H9 (cell line): ENCODE data around the gene LRRC8C. TPM values are rescaled to one million over a fixed set of nuclear protein-coding genes. Genes with fewer than 3 reads are reported as not detected.

Experiments used
- DNase-seq: peaks from one replicate; pipeline ENCODE4 v3.0.0-alpha.2; 2017
- H2AFZ ChIP-seq: one replicate; pipeline ENCODE4 v1.6.1; 2013; ENCODE audit warnings: mild to moderate bottlenecking, low read length, control low read depth, moderate library complexity
- H2AK5ac ChIP-seq: 2 replicates; pipeline ENCODE4 v1.6.1; 2013; ENCODE audit warnings: low read length, control low read depth, mixed read lengths; ENCODE audit not compliant: insufficient read length
- H2BK120ac ChIP-seq: one replicate; pipeline ENCODE4 v1.6.1; 2013; ENCODE audit warnings: low read depth, mild to moderate bottlenecking, low read length, control low read depth, inconsistent platforms; ENCODE audit not compliant: poor library complexity, severe bottlenecking
- H2BK12ac ChIP-seq: 2 replicates; pipeline ENCODE4 v1.6.1; 2013; ENCODE audit warnings: low read length, control low read depth, mixed read lengths, low read depth; ENCODE audit not compliant: insufficient read length
- H2BK15ac ChIP-seq: 2 replicates; pipeline ENCODE4 v1.6.1; 2013; ENCODE audit warnings: low read depth, low read length, control low read depth
- H2BK20ac ChIP-seq: one replicate; pipeline ENCODE4 v1.6.1; 2013; ENCODE audit warnings: low read depth, mild to moderate bottlenecking, low read length, control low read depth, inconsistent platforms; ENCODE audit not compliant: poor library complexity, severe bottlenecking
- H2BK5ac ChIP-seq: 2 replicates; pipeline ENCODE4 v1.6.1; 2013; ENCODE audit warnings: low read length, control low read depth, mixed read lengths; ENCODE audit not compliant: insufficient read length
- H3K14ac ChIP-seq: 2 replicates; pipeline ENCODE4 v1.6.1; 2013; ENCODE audit warnings: low read length, control low read depth; ENCODE audit not compliant: insufficient read depth
- H3K18ac ChIP-seq: 2 replicates; pipeline ENCODE4 v1.6.1; 2013; ENCODE audit warnings: low read depth, mild to moderate bottlenecking, mixed read lengths, low read length, control low read depth; ENCODE audit not compliant: insufficient read length
- H3K23ac ChIP-seq: 2 replicates; pipeline ENCODE4 v1.6.1; 2013; ENCODE audit warnings: low read length, control low read depth, mixed read lengths, low read depth; ENCODE audit not compliant: insufficient read length
- H3K23me2 ChIP-seq: 2 replicates; pipeline ENCODE4 v1.6.1; 2013; ENCODE audit warnings: low read depth, mild to moderate bottlenecking, mixed read lengths, low read length, control low read depth; ENCODE audit not compliant: insufficient read length, poor library complexity, severe bottlenecking
- H3K27ac ChIP-seq: 2 replicates; pipeline ENCODE4 v1.5.1; 2013; ENCODE audit warnings: low read length, control low read depth, mixed read lengths, low read depth; ENCODE audit not compliant: insufficient read length
- H3K27me3 ChIP-seq: 2 replicates; pipeline ENCODE4 v1.6.1; 2013; ENCODE audit warnings: low read length, control low read depth, inconsistent platforms; ENCODE audit not compliant: insufficient read depth
- H3K4ac ChIP-seq: 2 replicates; pipeline ENCODE4 v1.6.1; 2013; ENCODE audit warnings: low read depth, mild to moderate bottlenecking, control low read depth, inconsistent platforms, low read length, moderate library complexity
- H3K4me1 ChIP-seq: 2 replicates; pipeline ENCODE4 v1.6.1; 2013; ENCODE audit warnings: low read length, control low read depth, inconsistent platforms; ENCODE audit not compliant: insufficient read depth
- H3K4me2 ChIP-seq: 2 replicates; pipeline ENCODE4 v1.6.1; 2013; ENCODE audit warnings: low read length, control low read depth, mixed read lengths; ENCODE audit not compliant: insufficient read length, insufficient read depth
- H3K56ac ChIP-seq: 2 replicates; pipeline ENCODE4 v1.6.1; 2013; ENCODE audit warnings: low read depth, mild to moderate bottlenecking, mixed read lengths, low read length, control low read depth; ENCODE audit not compliant: insufficient read length
- H3K79me1 ChIP-seq: 2 replicates; pipeline ENCODE4 v1.6.1; 2013; ENCODE audit warnings: low read depth, mild to moderate bottlenecking, moderate library complexity, low read length, control low read depth, inconsistent platforms; ENCODE audit not compliant: insufficient read depth, poor library complexity, severe bottlenecking
- H3K79me2 ChIP-seq: 2 replicates; pipeline ENCODE4 v1.6.1; 2013; ENCODE audit warnings: low read length, control low read depth, inconsistent platforms; ENCODE audit not compliant: insufficient read depth
- H3K9ac ChIP-seq: 2 replicates; pipeline ENCODE4 v1.6.1; 2013; ENCODE audit warnings: low read length, control low read depth, mixed read lengths; ENCODE audit not compliant: insufficient read length; ENCODE audit errors: extremely low read depth
- H3K9me3 ChIP-seq: one replicate; pipeline ENCODE4 v1.6.1; 2013; ENCODE audit warnings: low read depth, low read length, inconsistent platforms; ENCODE audit not compliant: control insufficient read depth
- H3T11ph ChIP-seq: one replicate; pipeline ENCODE4 v1.6.1; 2013; ENCODE audit warnings: mild to moderate bottlenecking, low read length, control low read depth, inconsistent platforms
- H4K20me1 ChIP-seq: one replicate; pipeline ENCODE4 v1.6.1; 2013; ENCODE audit not compliant: control insufficient read depth, insufficient read length, insufficient read depth
- H4K5ac ChIP-seq: 2 replicates; pipeline ENCODE4 v1.6.1; 2013; ENCODE audit warnings: low read depth, mild to moderate bottlenecking, mixed read lengths, low read length, control low read depth; ENCODE audit not compliant: insufficient read length
- H4K8ac ChIP-seq: replicated peaks from 2 replicates; pipeline ENCODE4 v1.6.1; 2013; ENCODE audit warnings: low read length, control low read depth, mixed read lengths, low read depth; ENCODE audit not compliant: insufficient read length
- H4K91ac ChIP-seq: 2 replicates; pipeline ENCODE4 v1.6.1; 2013; ENCODE audit warnings: low read depth, mild to moderate bottlenecking, moderate library complexity, mixed read lengths, low read length, control low read depth; ENCODE audit not compliant: insufficient read length
- H3K27ac Mint-ChIP-seq, 3 experiments: 2 replicates in 2 of 3; 3 replicates in 1 of 3; pipeline ENCODE4 v1.8.0; 2020 to 2021; ENCODE audit warnings: mixed read lengths in 3 of 3, mild to moderate bottlenecking in 1 of 3, moderate library complexity in 1 of 3
- H3K27me3 Mint-ChIP-seq: 2 replicates; pipeline ENCODE4 v1.8.0; 2021; ENCODE audit warnings: low read depth, mild to moderate bottlenecking, moderate library complexity, mixed read lengths
- H3K36me3 Mint-ChIP-seq, 3 experiments: 2 replicates in 2 of 3; 3 replicates in 1 of 3; pipeline ENCODE4 v1.8.0; 2020 to 2021; ENCODE audit warnings: low read depth in 3 of 3, mixed read lengths in 3 of 3; ENCODE audit not compliant: insufficient read depth in 1 of 3
- H3K4me1 Mint-ChIP-seq, 2 experiments: 2 replicates each; pipeline ENCODE4 v1.8.0; 2020; ENCODE audit warnings: mixed read lengths in 2 of 2
- H3K4me3 Mint-ChIP-seq, 2 experiments: 2 replicates in 1 of 2; 3 replicates in 1 of 2; pipeline ENCODE4 v1.8.0; 2020 to 2021; ENCODE audit warnings: mild to moderate bottlenecking in 2 of 2, mixed read lengths in 2 of 2, moderate library complexity in 1 of 2
- H3K9me3 Mint-ChIP-seq, 2 experiments: 2 replicates in 1 of 2; 3 replicates in 1 of 2; pipeline ENCODE4 v1.8.0; 2020; ENCODE audit warnings: mild to moderate bottlenecking in 2 of 2, mixed read lengths in 2 of 2, moderate library complexity in 1 of 2
- CTCF ChIP-seq: fragments of 200-600 bp; sonication (generic); conservative IDR thresholded peaks from 3 replicates; pipeline ENCODE4 v1.8.0; 2021; ENCODE audit warnings: antibody characterized with exemption, mild to moderate bottlenecking
- WGBS: extraction: QIAGEN DNeasy Blood & Tissue Kit; methylation state at CpG from one replicate; pipeline ENCODE4 v1.1.7; 2013; ENCODE audit warnings: missing lambda C conversion rate, low lambda C conversion rate, mixed read lengths; ENCODE audit not compliant: insufficient read length; ENCODE audit errors: extremely low coverage; 5-methylcytosine and 5-hydroxymethylcytosine counted together
- total RNA-seq: library from RNA; stranded (reverse); gene quantifications from 2 replicates; pipeline ENCODE4 v1.2.1, GENCODE V29; 2021

Gene LRRC8C
- total RNA-seq, 1 experiment from 2014 or later, result 1.9 TPM

GRCh38 chr1:89725011-89725370, 92.1 kb downstream of the LRRC8C start:
- Mint-ChIP-seq H3K4me3 (no peak overlapping the region), H3K4me1 (no peaks in the 10 kb centered on the region), H3K9me3 (no peaks in the 10 kb centered on the region), H3K27me3 (peaks cover 3% of the 10 kb centered on the region; the same call in 1 of the 2 replicates), H3K36me3 (no peaks in the 10 kb centered on the region), H3K27ac (no peak overlapping the region)
- no peak overlapping the region for H3T11ph ChIP-seq
- no peaks in the 10 kb centered on the region for H3K4me1 ChIP-seq
- H2BK5ac ChIP-seq, result no peak overlapping the region
- H3K79me2 ChIP-seq, result no peaks in the 10 kb centered on the region
- no peak overlapping the region for H4K8ac ChIP-seq
- H3K56ac ChIP-seq, result no peak overlapping the region
- no peak overlapping the region for H2AFZ ChIP-seq
- WGBS, result no CpG with 5 or more reads among the region's 4 CpGs
- H3K9me3 ChIP-seq, result no peaks in the 10 kb centered on the region
- no peak overlapping the region for H3K23ac ChIP-seq
- H2BK15ac ChIP-seq, result no peak overlapping the region
- no peak overlapping the region for H2AK5ac ChIP-seq
- no peak overlapping the region for H3K4ac ChIP-seq
- H2BK120ac ChIP-seq, result no peak overlapping the region
- no peaks in the 10 kb centered on the region for H3K27me3 ChIP-seq
- H4K5ac ChIP-seq, result no peak overlapping the region
- H3K14ac ChIP-seq, result no peak overlapping the region
- H3K9ac ChIP-seq, result no peak overlapping the region
- H3K23me2 ChIP-seq, result no peaks in the 10 kb centered on the region
- no peak for TF ChIP-seq CTCF
- H4K91ac ChIP-seq, result no peak overlapping the region
- no peak for DNase-seq
- H3K79me1 ChIP-seq, result no peaks in the 10 kb centered on the region
- H4K20me1 ChIP-seq, result no peaks in the 10 kb centered on the region
- no peak overlapping the region for H3K27ac ChIP-seq
- H2BK20ac ChIP-seq, result no peak overlapping the region
- H3K18ac ChIP-seq, result no peak overlapping the region
- no peak overlapping the region for H2BK12ac ChIP-seq
- no peak overlapping the region for H3K4me2 ChIP-seq
